Stimulated activated CD4-positive, alpha-beta T cell treated with anti-CD3 and anti-CD28 coated beads, Interleukin-12 subunit alpha, Interleukin-12 subunit beta, amount 100 ng/mL, for 24 hours (primary cell): ENCODE data around the gene LRR1.
A peak's percentile ranks its signal among the peaks of the same experiment; 100 is the strongest.
"Not testable (repeated sequence)": the region's sequence is repeated elsewhere in the genome, so short reads cannot be mapped to it uniquely, and the experiment has no call there.

Experiments
- DNase-seq, 2 experiments: peaks; one replicate each; pipeline ENCODE4 v3.0.0-alpha.2; 2020; ENCODE audit warnings: low read depth in 2 of 2

LRR1 gene

GRCh38 chr14:49598485-49599300, at the start of gene LRR1:
Gene LRR1, plus strand, starts transcription at chr14:49598940. Its CDS starts 81 bp downstream, at chr14:49599021.
- DNase-seq: peak; percentile 74 to 84

- no peak for DNase-seq
These were observed 49.3 kb upstream of the LRR1 start for GRCh38 chr14:49549446-49549845.

GRCh38 chr14:49549881-49550280, 48.9 kb upstream of the LRR1 start:
- no peak for DNase-seq

GRCh38 chr14:49550286-49551184, 48.2 kb upstream of the LRR1 start:
- no peak for DNase-seq

- no peak for DNase-seq
These were observed 47.2 kb upstream of the LRR1 start for GRCh38 chr14:49551569-49551968.

- no peak for DNase-seq
These were observed 45.6 kb upstream of the LRR1 start for GRCh38 chr14:49553106-49553505.

GRCh38 chr14:49553892-49554291, 44.8 kb upstream of the LRR1 start:
- no peak for DNase-seq

- DNase-seq: no peak
These were observed 38.6 kb upstream of the LRR1 start for GRCh38 chr14:49559979-49560768.

GRCh38 chr14:49566714-49567113, 32.0 kb upstream of the LRR1 start:
- no peak for DNase-seq

- DNase-seq: no peak
These were observed 29.5 kb upstream of the LRR1 start for GRCh38 chr14:49569281-49569680.

- no peak for DNase-seq
These were observed 24.7 kb upstream of the LRR1 start for GRCh38 chr14:49574038-49574437.

GRCh38 chr14:49578141-49578540, 20.6 kb upstream of the LRR1 start:
- no peak for DNase-seq

- no peak for DNase-seq
These were observed 18.9 kb upstream of the LRR1 start for GRCh38 chr14:49579841-49580240.

GRCh38 chr14:49581209-49582112, 17.3 kb upstream of the LRR1 start:
- no peak for DNase-seq

GRCh38 chr14:49582113-49582977, 16.4 kb upstream of the LRR1 start:
- no peak for DNase-seq

- no peak for DNase-seq
These were observed 15.1 kb upstream of the LRR1 start for GRCh38 chr14:49583629-49584028.

- DNase-seq: no peak
These were observed 14.7 kb upstream of the LRR1 start for GRCh38 chr14:49584058-49584457.

GRCh38 chr14:49584981-49585640, 13.6 kb upstream of the LRR1 start:
- DNase-seq: not testable (repeated sequence)
